ENCODE data around the gene SSUH2. TPM values are rescaled to one million over a fixed set of nuclear protein-coding genes. Genes with fewer than 3 reads are reported as not detected.

The SSUH2 gene
- total RNA-seq, 4 donors from 2014 or later = 0.70 to 1.5 TPM; not detected in 2

- no peak for TF ChIP-seq POLR2A (IDR thresholded peaks at IDR 0.05)
- no peak for TF ChIP-seq CTCF (IDR thresholded peaks at IDR 0.05)
- no peaks in the 10 kb centered on the region for H3K27me3 ChIP-seq
- no peak overlapping the region for H3K27ac ChIP-seq
- intact Hi-C loops (cut with DNase I; ENCODE audit: low total_unique reads) = no loop called here
- no peaks in the 10 kb centered on the region for H3K36me3 ChIP-seq
- H3K4me1 ChIP-seq = peaks cover 0 to 3% of the 10 kb centered on the region in 2 donors
- H3K4me3 ChIP-seq = no peak overlapping the region
- no peak for DNase-seq
- no peaks in the 10 kb centered on the region for H3K9me3 ChIP-seq
These were observed 33.6 kb downstream of the SSUH2 start for GRCh38 chr3:8610951-8611350.

- peaks cover 0 to 3% of the 10 kb centered on the region in 2 donors for H3K4me1 ChIP-seq
- intact Hi-C loops (cut with DNase I; ENCODE audit: low total_unique reads) = no loop called here
These were observed 35.7 kb downstream of the SSUH2 start for GRCh38 chr3:8608791-8609467.

GRCh38 chr3:8608041-8608790 is 36.4 kb downstream of the SSUH2 start:
- intact Hi-C loops (cut with DNase I; ENCODE audit: low total_unique reads) = no loop called here
- no peaks in the 10 kb centered on the region for H3K36me3 ChIP-seq
- no peaks in the 10 kb centered on the region for H3K9me3 ChIP-seq
- H3K4me3 ChIP-seq = no peak overlapping the region
- no peak for TF ChIP-seq POLR2A (IDR thresholded peaks at IDR 0.05)
- TF ChIP-seq CTCF (IDR thresholded peaks at IDR 0.05) = no peak
- DNase-seq = no peak
- no peak overlapping the region for H3K27ac ChIP-seq
- H3K27me3 ChIP-seq = no peaks in the 10 kb centered on the region
- peaks cover 0 to 3% of the 10 kb centered on the region in 2 donors for H3K4me1 ChIP-seq

More at GRCh38 chr3:8608791-8609467, 35.7 kb downstream of the SSUH2 start:
- Histone ChIP-seq H3K27ac (no peak overlapping the region), H3K27me3 (no peaks in the 10 kb centered on the region), H3K9me3 (no peaks in the 10 kb centered on the region), H3K36me3 (no peaks in the 10 kb centered on the region), H3K4me3 (no peak overlapping the region)
- DNase-seq = no peak
- no peak for TF ChIP-seq POLR2A (IDR thresholded peaks at IDR 0.05)
- no peak for TF ChIP-seq CTCF (IDR thresholded peaks at IDR 0.05)

- peak; percentile 55 to 58 for DNase-seq
- H3K36me3 ChIP-seq = no peaks in the 10 kb centered on the region
- no peaks in the 10 kb centered on the region for H3K9me3 ChIP-seq
- TF ChIP-seq POLR2A (IDR thresholded peaks at IDR 0.05) = no peak
- TF ChIP-seq CTCF (IDR thresholded peaks at IDR 0.05) = peak; percentile 38 to 80 (median 60)
- H3K27me3 ChIP-seq = no peaks in the 10 kb centered on the region
- H3K4me1 ChIP-seq = peaks cover 0 to 3% of the 10 kb centered on the region in 2 donors
- H3K4me3 ChIP-seq = no peak overlapping the region
- intact Hi-C loops (cut with DNase I; ENCODE audit: low total_unique reads) = no loop called here
- no peak overlapping the region for H3K27ac ChIP-seq
These were observed 37.2 kb downstream of the SSUH2 start for GRCh38 chr3:8607234-8608040.

Data from uterus (tissue), 4 donors.